Measurements from ENCODE around the gene WDR93.

WDR93 gene

DNA sequence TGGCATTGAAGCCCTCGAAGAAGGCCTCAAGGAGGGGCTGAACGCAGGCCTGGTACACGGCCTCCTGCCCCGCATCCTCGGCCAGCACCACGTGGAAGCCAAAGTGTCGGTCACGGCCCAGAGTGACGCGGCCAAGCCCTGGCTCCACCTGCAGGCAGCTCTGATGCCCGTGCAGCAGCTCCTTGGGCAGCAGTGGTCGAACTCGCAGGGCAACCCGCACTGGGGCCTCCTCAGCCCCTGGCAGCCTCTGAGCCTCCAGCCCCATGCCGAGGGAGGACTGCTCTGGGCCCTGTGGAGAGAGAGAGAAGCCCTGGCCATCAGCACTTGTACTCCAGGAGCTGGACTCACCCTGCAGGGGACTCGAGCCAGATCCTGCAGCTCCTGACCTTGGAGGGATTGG lies 37.9 kb upstream of the WDR93 start:
- Histone ChIP-seq H3K27me3 (peaks cover 62% of the 10 kb centered on the region), H3K4me3 (ENCODE audit: low read depth in 1 of 2, low read length in 1 of 2) (no peak overlapping the region), H3K4me1 (ENCODE audit: control insufficient read depth in 1 of 2, insufficient read depth in 1 of 2, low read depth in 1 of 2, low read length in 1 of 2) (peaks cover 0 to 14% of the 10 kb centered on the region in 2 experiments), H3K36me3 (no peaks in the 10 kb centered on the region), H3K27ac (no peak overlapping the region), H3K9me3 (no peaks in the 10 kb centered on the region)
- TF ChIP-seq, protein P1, sequence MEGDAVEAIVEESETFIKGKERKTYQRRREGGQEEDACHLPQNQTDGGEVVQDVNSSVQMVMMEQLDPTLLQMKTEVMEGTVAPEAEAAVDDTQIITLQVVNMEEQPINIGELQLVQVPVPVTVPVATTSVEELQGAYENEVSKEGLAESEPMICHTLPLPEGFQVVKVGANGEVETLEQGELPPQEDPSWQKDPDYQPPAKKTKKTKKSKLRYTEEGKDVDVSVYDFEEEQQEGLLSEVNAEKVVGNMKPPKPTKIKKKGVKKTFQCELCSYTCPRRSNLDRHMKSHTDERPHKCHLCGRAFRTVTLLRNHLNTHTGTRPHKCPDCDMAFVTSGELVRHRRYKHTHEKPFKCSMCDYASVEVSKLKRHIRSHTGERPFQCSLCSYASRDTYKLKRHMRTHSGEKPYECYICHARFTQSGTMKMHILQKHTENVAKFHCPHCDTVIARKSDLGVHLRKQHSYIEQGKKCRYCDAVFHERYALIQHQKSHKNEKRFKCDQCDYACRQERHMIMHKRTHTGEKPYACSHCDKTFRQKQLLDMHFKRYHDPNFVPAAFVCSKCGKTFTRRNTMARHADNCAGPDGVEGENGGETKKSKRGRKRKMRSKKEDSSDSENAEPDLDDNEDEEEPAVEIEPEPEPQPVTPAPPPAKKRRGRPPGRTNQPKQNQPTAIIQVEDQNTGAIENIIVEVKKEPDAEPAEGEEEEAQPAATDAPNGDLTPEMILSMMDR (IDR thresholded peaks at IDR 0.05) = no peak

DNA sequence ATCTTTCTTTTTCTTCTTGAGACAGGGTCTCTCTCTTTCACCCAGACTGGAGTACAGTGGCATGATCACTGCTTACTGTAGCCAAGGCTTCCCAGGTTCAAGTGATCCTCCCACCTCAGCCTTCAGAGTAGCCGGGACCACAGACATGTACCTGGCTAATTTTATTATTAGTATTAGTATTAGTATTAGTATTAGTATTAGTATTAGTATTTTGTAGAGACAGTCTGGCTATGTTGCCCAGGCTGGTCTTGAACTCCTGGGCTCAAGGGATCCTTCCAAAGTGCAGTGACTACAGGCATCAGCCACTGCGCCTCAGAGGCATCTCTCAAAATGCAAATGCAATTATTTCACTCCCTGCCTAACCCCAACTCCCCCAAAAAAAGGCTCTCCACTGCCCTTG lies 37.0 kb upstream of the WDR93 start:
- TF ChIP-seq, protein P1 (IDR thresholded peaks at IDR 0.05) = no peak
- Histone ChIP-seq H3K4me3 (ENCODE audit: low read depth in 1 of 2, low read length in 1 of 2) (no peak overlapping the region), H3K4me1 (ENCODE audit: control insufficient read depth in 1 of 2, insufficient read depth in 1 of 2, low read depth in 1 of 2, low read length in 1 of 2) (peaks cover 0 to 14% of the 10 kb centered on the region in 2 experiments), H3K9me3 (no peaks in the 10 kb centered on the region), H3K27ac (no peak overlapping the region), H3K36me3 (no peaks in the 10 kb centered on the region), H3K27me3 (peaks cover 71% of the 10 kb centered on the region)

DNA sequence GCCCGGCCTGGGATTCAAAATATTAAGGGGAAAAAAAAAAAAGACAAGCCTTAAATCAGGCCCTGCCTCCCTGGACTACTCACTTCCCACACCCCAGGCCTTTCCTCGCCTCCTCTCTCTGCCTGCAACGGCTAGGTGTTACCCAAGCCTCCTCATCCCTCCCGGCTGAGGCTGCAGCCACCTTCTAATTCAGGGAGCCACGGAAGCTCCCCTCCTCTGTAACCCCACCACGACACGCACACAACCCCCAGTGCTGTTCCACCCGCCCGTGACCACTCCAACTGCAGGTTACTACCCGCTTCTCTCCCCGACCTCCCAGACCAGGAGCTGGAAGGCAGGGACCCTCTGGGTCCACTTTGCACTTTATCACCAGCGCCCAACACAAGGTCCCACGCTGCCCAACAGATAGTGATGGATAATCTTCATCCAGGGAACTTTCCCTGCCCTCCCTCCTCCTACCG lies 36.3 kb upstream of the WDR93 start:
- TF ChIP-seq, protein P1 (IDR thresholded peaks at IDR 0.05) = no peak
- Histone ChIP-seq H3K36me3 (no peaks in the 10 kb centered on the region), H3K27me3 (peaks cover 73% of the 10 kb centered on the region), H3K4me1 (ENCODE audit: control insufficient read depth in 1 of 2, insufficient read depth in 1 of 2, low read depth in 1 of 2, low read length in 1 of 2) (peaks cover 0 to 14% of the 10 kb centered on the region in 2 experiments), H3K27ac (no peak overlapping the region), H3K4me3 (ENCODE audit: low read depth in 1 of 2, low read length in 1 of 2) (no peak overlapping the region), H3K9me3 (no peaks in the 10 kb centered on the region)

DNA sequence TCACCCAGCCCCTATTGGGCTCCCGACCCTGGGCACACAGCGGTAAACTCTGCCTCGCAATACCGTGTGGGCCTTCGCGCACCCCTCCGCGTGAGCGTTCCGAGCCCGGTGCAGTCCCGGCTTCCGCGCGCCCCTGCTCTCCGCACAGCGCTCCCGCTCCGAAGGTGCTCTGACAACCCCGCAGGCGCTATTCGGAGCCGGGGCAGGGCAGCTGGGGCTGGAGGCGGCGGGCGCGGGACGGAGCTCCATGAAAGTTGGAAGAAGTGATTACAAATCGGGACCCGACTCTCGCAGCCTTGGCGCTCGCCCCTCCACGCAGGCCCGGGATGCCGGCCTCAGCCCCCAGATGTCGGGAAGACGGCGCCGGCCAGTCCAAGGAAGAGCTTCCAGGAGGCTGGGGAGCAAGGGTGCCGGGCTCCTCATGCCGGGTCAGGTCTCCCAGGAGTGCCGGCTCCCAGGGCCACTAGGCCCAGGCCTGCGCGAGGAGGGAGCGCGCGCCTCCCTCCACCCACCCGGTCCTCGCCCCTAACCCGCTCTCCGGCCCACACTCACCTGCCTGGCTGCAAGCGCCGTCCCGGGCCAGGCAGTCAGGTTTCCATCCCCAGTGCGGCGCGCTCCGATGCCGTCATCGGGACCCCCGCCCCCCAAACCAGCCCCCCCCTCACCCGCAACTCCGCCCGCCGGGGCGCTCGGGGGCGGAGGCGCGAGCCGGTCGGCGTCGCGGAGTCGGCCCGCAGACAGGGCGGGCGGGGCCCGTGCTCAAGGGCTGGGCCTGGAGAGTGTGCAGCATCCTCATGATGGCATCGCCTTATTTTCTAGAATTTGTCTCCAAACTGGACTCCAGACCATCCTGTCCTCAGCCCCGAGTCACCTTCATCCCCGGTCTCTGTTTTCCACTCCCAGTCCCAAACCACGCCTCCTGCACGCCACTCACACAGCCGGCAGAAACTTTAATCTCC lies 35.5 kb upstream of the WDR93 start, which contains the start of gene KIF7:
KIF7 (minus strand) TSS at position 621 of the 959 bp plus-strand sequence. CDS start 2,537 bp downstream, outside the sequence.
- Histone ChIP-seq H3K4me1 (ENCODE audit: control insufficient read depth in 1 of 2, insufficient read depth in 1 of 2, low read depth in 1 of 2, low read length in 1 of 2) (peaks cover 0 to 14% of the 10 kb centered on the region in 2 experiments), H3K27me3 (peaks cover 81% of the 10 kb centered on the region), H3K27ac (no peak within 1 kb of the TSS), H3K9me3 (no peaks in the 10 kb centered on the region), H3K36me3 (no peaks in the 10 kb centered on the region), H3K4me3 (ENCODE audit: low read depth in 1 of 2, low read length in 1 of 2) (no peak within 1 kb of the TSS)
- TF ChIP-seq, protein P1 (IDR thresholded peaks at IDR 0.05) = no peak

DNA sequence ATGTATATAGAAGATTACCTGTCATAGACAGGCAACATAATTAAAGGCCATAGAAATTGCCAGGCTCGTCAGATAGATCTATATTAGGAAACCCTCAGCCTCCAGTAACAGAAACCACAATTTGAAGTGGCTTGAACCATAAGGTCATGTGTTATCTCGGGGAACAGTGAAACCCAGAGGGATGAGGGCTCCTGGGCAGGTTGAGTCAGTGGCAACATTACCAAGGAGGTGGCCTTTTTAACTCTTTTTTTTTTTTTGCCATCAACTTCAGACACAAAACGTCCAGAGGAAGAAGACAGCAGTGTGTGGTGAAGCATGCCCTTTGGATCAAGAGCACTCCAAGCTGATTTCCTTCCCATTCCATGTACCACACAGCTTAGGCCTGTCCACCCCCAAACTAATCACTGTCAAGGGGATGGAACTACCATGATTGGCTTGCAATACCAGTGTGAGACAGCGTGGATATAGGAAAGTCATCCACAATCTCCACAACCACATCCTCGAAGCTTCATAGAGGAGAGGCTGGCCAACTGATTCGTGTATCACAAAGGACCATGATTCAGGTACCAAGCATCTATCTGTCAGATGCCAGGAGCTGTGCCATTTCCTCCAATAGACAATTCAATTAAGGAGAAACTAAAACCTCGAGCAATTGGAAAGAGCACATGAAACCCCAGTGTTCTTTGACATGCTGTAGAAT lies 34.3 kb upstream of the WDR93 start:
- TF ChIP-seq, protein P1 (IDR thresholded peaks at IDR 0.05) = no peak
- Histone ChIP-seq H3K36me3 (no peaks in the 10 kb centered on the region), H3K4me1 (ENCODE audit: control insufficient read depth in 1 of 2, insufficient read depth in 1 of 2, low read depth in 1 of 2, low read length in 1 of 2) (peaks cover 0 to 14% of the 10 kb centered on the region in 2 experiments), H3K27me3 (peaks cover 90% of the 10 kb centered on the region), H3K9me3 (no peaks in the 10 kb centered on the region), H3K27ac (no peak overlapping the region), H3K4me3 (ENCODE audit: low read depth in 1 of 2, low read length in 1 of 2) (no peak overlapping the region)

Measured in neutrophil (primary cell).